Measurements from ENCODE around the gene OR5AU1. TPM values are rescaled to one million over a fixed set of nuclear protein-coding genes. Genes with fewer than 3 reads are reported as not detected.

Gene OR5AU1
- total RNA-seq: not detected

- TF ChIP-seq CTCF (IDR thresholded peaks at IDR 0.05; ENCODE audit: low read depth): no peak
These were observed at the start of gene OR5AU1 for GRCh38 chr14:21155963-21156362. Gene OR5AU1, minus strand, starts transcription at chr14:21156063. Its CDS starts 191 bp downstream, at chr14:21155872.

- TF ChIP-seq CTCF (IDR thresholded peaks at IDR 0.05; ENCODE audit: low read depth): no peak
These were observed 49.3 kb upstream of the OR5AU1 start for GRCh38 chr14:21205026-21205677.

GRCh38 chr14:21204167-21205025 lies 48.5 kb upstream of the OR5AU1 start:
- no peak for TF ChIP-seq CTCF (IDR thresholded peaks at IDR 0.05; ENCODE audit: low read depth)

GRCh38 chr14:21203470-21204166 lies 47.8 kb upstream of the OR5AU1 start:
- no peak for TF ChIP-seq CTCF (IDR thresholded peaks at IDR 0.05; ENCODE audit: low read depth)

- no peak for TF ChIP-seq CTCF (IDR thresholded peaks at IDR 0.05; ENCODE audit: low read depth)
These were observed 46.8 kb upstream of the OR5AU1 start for GRCh38 chr14:21202463-21203358.

GRCh38 chr14:21201732-21202462 lies 46.0 kb upstream of the OR5AU1 start:
- no peak for TF ChIP-seq CTCF (IDR thresholded peaks at IDR 0.05; ENCODE audit: low read depth)

Measured in subcutaneous adipose tissue (tissue), 4 donors.